GM21576 (cell line): ENCODE data around the gene ABCF2.

Experiments used
- ATAC-seq: cut with Tn5 transposase; IDR thresholded peaks from one replicate; pipeline ENCODE4 v1.9.1; 2021; ENCODE audit warnings: mild to moderate bottlenecking, moderate library complexity; ENCODE audit not compliant: unreplicated experiment

ABCF2 gene

GRCh38 chr7:151175047-151175792, 51.8 kb downstream of the ABCF2 start:
- no peak for ATAC-seq

GRCh38 chr7:151174246-151175046, 52.6 kb downstream of the ABCF2 start:
- ATAC-seq = no peak

- no peak for ATAC-seq
These were observed 53.4 kb downstream of the ABCF2 start for GRCh38 chr7:151173386-151174245.

GRCh38 chr7:151172273-151173141, 54.5 kb downstream of the ABCF2 start:
- peak; percentile 71 for ATAC-seq

GRCh38 chr7:151168787-151169162, 58.2 kb downstream of the ABCF2 start:
- no peak for ATAC-seq

- ATAC-seq = peak; percentile 65
These were observed 58.8 kb downstream of the ABCF2 start for GRCh38 chr7:151168003-151168786.

- no peak for ATAC-seq
These were observed 59.6 kb downstream of the ABCF2 start, which contains the start of gene GBX1 for GRCh38 chr7:151167197-151167961. Gene GBX1, minus strand, starts transcription at chr7:151167694. Its CDS starts 146 bp downstream, at chr7:151167548.

GRCh38 chr7:151166629-151167196, 60.3 kb downstream of the ABCF2 start:
- no peak for ATAC-seq
